ENCODE results near the gene C1QTNF12. TPM values are rescaled to one million over a fixed set of nuclear protein-coding genes. Genes with fewer than 3 reads are reported as not detected.

C1QTNF12 gene
- total RNA-seq, 2 experiments from 2014 or later, result 2.6 to 4.9 TPM

DNA sequence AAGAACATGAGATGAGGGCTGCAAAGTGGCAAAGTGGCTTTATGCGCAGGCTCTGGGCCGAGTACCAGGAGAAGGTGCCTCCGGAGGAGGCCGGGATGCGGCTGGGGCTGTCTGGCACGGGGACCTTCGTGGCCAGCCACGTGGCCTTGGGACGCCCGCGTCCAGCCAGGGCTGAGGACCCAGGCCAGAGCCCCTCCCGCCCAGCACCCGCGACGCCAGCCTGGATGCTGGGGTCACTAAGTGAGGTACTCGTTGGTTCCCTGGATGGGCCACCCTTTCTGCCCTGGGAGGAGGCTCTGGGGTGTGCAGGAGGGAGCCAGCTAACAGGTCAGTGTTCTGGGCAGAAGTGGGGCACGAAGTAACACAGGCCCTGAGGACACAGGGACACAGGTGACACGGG, 46.3 kb upstream of the C1QTNF12 start:
- TF ChIP-seq, protein P1, sequence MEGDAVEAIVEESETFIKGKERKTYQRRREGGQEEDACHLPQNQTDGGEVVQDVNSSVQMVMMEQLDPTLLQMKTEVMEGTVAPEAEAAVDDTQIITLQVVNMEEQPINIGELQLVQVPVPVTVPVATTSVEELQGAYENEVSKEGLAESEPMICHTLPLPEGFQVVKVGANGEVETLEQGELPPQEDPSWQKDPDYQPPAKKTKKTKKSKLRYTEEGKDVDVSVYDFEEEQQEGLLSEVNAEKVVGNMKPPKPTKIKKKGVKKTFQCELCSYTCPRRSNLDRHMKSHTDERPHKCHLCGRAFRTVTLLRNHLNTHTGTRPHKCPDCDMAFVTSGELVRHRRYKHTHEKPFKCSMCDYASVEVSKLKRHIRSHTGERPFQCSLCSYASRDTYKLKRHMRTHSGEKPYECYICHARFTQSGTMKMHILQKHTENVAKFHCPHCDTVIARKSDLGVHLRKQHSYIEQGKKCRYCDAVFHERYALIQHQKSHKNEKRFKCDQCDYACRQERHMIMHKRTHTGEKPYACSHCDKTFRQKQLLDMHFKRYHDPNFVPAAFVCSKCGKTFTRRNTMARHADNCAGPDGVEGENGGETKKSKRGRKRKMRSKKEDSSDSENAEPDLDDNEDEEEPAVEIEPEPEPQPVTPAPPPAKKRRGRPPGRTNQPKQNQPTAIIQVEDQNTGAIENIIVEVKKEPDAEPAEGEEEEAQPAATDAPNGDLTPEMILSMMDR (IDR thresholded peaks at IDR 0.05), result no peak
- H3K36me3 Mint-ChIP-seq (ENCODE audit: low read depth), result no peaks in the 10 kb centered on the region
- ChIA-PET CTCF (interaction anchor here (1.4 to 3.2 kb wide), 4 partner anchors 12 to 261 kb away, joined by 5 to 37 read pairs (median 20); no protein-coding TSS in a partner anchor), POLR2A (interaction anchor here (1.2 kb wide), 1 partner anchor 19 kb away, joined by 3 read pairs; the partner anchor contains the start of gene UBE2J2)
- H3K9me3 Mint-ChIP-seq, result no peaks in the 10 kb centered on the region
- H3K27ac Mint-ChIP-seq, result no peak overlapping the region
- no peaks in the 10 kb centered on the region for H3K27me3 Mint-ChIP-seq
- H3K4me3 Mint-ChIP-seq, result no peak overlapping the region
- intact Hi-C loops (cut with micrococcal nuclease), result no loop called here
- DNase-seq (no peak), ATAC-seq (no peak)
- H3K4me1 Mint-ChIP-seq (ENCODE audit: low read depth), result peaks cover 2% of the 10 kb centered on the region

DNA sequence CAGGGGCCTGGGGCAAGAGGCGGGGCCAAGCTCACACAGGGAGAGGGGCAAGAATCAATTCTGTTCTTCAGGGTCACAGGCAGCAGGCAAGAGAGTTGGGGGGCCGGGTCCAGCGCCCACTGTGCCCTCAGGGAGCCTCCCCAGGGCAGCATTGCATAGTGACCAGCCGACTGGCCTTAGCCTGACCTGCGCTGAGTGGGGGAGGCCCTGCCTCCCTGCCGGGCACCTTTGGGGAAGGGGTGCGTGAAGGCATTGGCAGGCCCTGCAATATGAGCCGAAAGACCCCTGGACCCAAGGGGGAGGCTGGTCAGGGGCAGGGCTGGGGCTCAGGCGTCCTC, 45.9 kb upstream of the C1QTNF12 start:
- ChIA-PET POLR2A (interaction anchor here (1.2 kb wide), 1 partner anchor 19 kb away, joined by 3 read pairs; the partner anchor contains the start of gene UBE2J2), CTCF (interaction anchor here (0.7 to 3.2 kb wide), 12 partner anchors 8 to 308 kb away, joined by 3 to 37 read pairs (median 4); no protein-coding TSS in a partner anchor)
- Mint-ChIP-seq H3K27ac (no peak overlapping the region), H3K4me1 (ENCODE audit: low read depth) (peaks cover 2% of the 10 kb centered on the region), H3K4me3 (no peak overlapping the region), H3K27me3 (no peaks in the 10 kb centered on the region), H3K9me3 (no peaks in the 10 kb centered on the region), H3K36me3 (ENCODE audit: low read depth) (no peaks in the 10 kb centered on the region)
- intact Hi-C loops (cut with micrococcal nuclease), result no loop called here
- DNase-seq (no peak), ATAC-seq (no peak)
- TF ChIP-seq, protein P1 (IDR thresholded peaks at IDR 0.05), result no peak

DNA sequence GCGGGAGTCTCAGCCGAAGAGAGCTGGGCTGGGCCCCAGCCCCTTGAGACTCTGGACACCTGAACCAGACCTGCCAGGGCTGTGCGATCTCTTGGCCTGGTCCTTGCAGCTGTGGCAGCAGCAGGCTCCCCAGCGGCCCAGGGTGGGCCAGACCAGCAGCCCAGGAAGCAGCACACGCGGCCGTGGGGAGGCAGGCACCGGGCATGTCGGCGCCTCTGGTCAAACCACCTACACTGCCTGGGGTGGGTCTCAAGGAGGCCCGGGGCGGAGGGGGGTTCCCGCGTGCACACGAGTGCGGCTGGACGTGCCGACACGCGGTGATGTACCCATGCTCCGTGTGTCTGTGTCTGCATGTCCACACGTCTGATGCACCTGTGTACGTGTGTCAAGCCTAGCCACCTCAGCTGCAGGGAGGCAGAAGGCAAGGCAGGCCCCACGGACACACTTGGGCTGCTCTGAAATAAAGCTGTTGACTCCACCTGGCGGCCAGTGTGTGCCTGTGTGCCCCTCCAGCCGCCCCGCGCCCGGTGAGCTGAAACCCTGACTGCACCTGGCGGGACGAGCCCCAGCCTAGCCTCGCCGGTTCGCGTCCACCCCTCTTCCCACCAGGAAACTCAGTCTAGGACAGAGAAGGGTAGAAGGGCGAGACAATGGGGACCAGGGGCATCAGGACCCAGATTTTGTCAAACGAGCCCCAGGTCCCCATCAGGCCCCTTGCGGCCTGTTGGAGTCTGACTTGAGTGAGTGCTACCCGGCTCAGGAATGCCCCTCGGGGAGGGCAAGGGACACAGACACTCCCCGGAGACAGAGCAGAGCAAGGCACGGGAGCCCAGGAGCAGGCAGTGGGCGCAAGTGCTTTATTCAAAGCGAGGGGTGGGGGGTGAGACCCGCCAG, 45.3 kb upstream of the C1QTNF12 start:
- Mint-ChIP-seq H3K27ac (no peak overlapping the region), H3K27me3 (no peaks in the 10 kb centered on the region), H3K9me3 (no peaks in the 10 kb centered on the region), H3K4me1 (ENCODE audit: low read depth) (peaks cover 2% of the 10 kb centered on the region), H3K36me3 (ENCODE audit: low read depth) (no peaks in the 10 kb centered on the region), H3K4me3 (no peak overlapping the region)
- CTCF ChIA-PET, result interaction anchor here (0.7 to 3.2 kb wide), 13 partner anchors 9 to 308 kb away, joined by 3 to 37 read pairs (median 4); no protein-coding TSS in a partner anchor
- ATAC-seq (peak; percentile 87), DNase-seq (peak; percentile 84)
- TF ChIP-seq, protein P1 (IDR thresholded peaks at IDR 0.05), result peak; percentile 69
- intact Hi-C loops (cut with micrococcal nuclease), result no loop called here
- POLR2A ChIA-PET, result interaction anchor here (0.8 to 1.2 kb wide), 2 partner anchors 18 to 171 kb away, joined by 3 read pairs; partner anchors contain the start of gene UBE2J2

DNA sequence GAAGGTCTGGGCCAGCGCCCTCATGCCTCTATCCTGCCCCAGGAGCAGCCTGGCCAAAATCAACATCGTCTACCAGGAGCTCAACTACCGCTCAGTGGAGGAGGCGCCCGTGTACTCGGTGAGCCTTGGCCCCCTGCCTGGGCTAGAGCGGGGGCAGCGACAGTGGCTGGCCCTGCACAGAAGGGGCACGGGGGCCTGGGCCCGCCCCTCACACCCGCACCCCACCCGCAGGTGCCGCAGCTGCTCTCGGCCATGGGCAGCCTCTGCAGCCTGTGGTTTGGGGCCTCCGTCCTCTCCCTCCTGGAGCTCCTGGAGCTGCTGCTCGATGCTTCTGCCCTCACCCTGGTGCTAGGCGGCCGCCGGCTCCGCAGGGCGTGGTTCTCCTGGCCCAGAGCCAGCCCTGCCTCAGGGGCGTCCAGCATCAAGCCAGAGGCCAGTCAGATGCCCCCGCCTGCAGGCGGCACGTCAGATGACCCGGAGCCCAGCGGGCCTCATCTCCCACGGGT, 44.6 kb upstream of the C1QTNF12 start:
- ATAC-seq, result no peak
- CTCF ChIA-PET, result interaction anchor here (1.0 to 3.2 kb wide), 9 partner anchors 9 to 307 kb away, joined by 3 to 37 read pairs (median 7); no protein-coding TSS in a partner anchor

More for the DNA sequence above, 44.6 kb upstream of the C1QTNF12 start:
- H3K4me3 Mint-ChIP-seq, result no peak overlapping the region
- H3K27me3 Mint-ChIP-seq, result no peaks in the 10 kb centered on the region
- H3K9me3 Mint-ChIP-seq, result no peaks in the 10 kb centered on the region
- peaks cover 2% of the 10 kb centered on the region for H3K4me1 Mint-ChIP-seq (ENCODE audit: low read depth)
- TF ChIP-seq, protein P1 (IDR thresholded peaks at IDR 0.05), result no peak
- no peak for DNase-seq
- H3K27ac Mint-ChIP-seq, result no peak overlapping the region
- POLR2A ChIA-PET, result interaction anchor here (0.8 kb wide), 1 partner anchor 170 kb away, joined by 3 read pairs; no protein-coding TSS in a partner anchor
- intact Hi-C loops (cut with micrococcal nuclease), result no loop called here
- no peaks in the 10 kb centered on the region for H3K36me3 Mint-ChIP-seq (ENCODE audit: low read depth)

All from activated CD8-positive, alpha-beta T cell treated with anti-CD3 and anti-CD28 coated beads for 36 hours (primary cell).